NOMO-1 (cell line): ENCODE measurements around the gene C5orf34.
A peak's percentile ranks its signal among the peaks of the same experiment; 100 is the strongest.
"Not testable (repeated sequence)": the region's sequence is repeated elsewhere in the genome, so short reads cannot be mapped to it uniquely, and the experiment has no call there.

Experiments
- DNase-seq, 2 experiments: peaks; one replicate each; lab custom pipeline; 2025; ENCODE audit not compliant: unreplicated experiment in 2 of 2; lab: John Stamatoyannopoulos, UW

C5orf34 gene, protein sequence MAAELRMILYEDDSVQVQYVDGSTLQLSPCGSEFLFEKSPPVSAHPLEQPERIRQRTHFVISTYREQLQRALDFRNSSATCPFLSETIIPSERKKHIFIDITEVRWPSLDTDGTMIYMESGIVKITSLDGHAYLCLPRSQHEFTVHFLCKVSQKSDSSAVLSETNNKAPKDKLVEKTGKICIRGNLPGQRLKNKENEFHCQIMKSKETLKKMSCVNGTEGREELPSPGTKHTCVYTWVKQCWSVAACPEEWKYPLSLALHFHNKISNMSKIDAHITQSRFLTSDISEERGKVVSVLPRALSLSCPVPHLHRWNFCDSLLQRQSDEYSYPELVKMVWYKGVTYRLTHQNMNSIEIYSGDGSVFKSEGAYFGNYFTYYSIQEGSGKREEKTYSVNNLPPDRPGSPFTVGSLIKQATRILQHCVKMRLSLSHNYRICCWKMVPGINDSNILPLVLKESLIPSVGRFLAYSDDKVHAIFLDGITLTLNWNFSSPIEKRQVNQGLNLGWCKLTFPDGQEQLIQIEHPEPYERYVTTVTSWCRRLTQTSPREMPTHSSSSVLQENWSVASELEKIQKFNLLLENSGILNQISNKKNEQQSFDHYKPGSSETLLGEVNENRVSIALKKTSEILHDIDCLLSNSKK

DNA sequence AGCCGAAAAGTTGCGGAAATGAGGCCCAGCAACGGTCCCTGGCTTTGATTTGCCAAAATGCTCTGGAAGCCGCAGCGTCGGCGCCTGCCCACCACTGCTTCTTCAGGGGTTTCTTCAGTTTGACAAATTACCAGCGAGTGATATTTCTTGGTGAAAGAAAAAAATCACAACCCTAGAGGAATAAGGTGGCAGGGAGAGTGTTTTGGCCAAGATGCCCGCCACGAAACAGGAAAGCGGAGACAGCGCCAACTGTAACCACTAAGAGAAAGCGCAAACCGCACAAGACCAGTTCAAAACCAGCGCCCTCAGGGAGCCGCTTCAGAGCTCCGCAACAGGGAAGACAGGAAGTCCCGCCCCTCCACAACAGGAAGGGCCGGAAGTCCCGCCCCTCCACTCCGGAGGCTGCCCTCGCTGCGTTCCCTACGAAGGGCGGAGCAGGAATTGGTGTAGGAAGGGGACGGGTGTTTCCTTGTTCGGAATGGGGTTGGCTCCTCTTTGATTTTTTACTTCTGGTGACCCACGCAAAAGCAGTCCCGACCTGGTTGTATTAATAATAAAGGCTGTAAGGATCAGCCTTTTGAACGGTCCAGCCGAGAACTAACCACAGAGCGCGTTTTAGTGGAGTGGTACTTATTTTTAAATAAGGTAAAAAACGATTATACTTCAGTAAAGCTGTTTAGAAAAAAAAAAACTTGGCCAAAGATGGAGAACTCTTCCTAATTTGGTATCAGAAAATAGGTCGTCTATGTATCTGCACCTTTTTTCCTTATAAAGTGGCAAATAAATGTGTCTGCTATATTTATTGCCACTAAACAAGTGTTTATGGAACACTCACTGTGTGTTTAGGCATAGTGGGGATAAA lies at the start of gene C5orf34:
Gene C5orf34 (minus strand): TSS at position 333 of the 862 bp plus-strand sequence. CDS start 5,809 bp downstream, outside the sequence.
- DNase-seq, result peak; percentile 99 to 100

DNA sequence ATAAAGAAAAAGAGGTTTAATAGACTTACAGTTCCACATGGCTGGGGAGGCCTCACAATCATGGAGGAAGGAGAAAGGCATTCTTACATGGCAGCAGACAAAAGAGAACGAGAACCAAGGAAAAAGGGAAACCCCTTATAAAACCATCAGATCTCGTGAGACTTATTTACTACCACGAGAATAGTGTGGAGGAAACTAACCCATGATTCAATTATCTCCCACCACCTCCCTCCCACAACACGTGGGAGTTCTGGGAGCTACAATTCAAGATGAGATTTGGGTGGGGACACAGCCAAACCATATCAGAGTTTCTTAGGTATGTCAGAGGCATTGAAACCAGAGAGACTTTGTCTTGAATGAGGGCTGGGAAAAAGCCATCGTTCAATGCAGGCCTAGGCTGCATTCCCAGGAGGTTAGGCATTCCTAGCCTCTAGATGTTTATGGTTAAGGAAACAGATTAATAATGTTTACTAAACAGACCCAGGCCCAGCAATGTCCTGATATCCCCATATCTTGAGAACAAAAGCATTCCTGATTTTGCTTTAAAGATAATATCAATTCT lies 49.4 kb upstream of the C5orf34 start:
- no peak for DNase-seq

DNA sequence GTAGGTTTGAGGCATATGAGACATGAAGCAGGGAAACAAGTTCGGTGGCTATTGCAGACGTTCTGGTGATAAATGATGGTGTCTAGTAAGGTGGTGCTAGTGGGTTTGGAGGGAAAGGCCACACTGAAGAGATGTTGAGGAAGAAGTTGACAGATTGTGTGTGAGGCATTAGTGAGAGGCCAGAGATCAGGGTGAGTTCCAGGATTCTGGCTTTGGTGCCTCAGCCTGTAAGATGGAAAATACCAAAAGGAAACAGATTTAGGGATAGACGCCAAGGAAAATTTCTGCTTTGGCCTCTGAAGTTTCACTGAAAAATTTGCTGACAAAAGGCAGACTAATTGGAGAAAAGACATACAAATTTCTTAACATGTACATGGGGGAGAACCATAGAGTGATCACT lies 48.4 kb upstream of the C5orf34 start:
- DNase-seq, result no peak

DNA sequence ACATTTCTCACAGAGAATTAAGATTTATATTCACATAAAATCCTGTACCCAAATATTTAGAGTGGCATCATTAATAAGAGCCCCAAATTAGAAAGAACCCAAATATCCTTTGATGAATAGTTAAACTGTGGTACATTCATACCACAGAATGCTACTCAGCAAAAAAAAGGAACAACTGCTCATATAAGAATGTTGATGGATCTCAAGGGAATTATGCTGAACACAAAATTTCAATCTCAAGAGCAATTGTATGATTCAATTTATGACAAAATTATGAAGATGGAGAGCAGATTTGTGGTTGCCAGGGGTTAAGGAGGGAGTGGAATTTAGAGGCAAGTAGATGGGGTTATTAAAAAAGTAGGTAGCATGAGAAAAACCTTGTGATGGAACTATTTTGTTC lies 46.4 kb upstream of the C5orf34 start:
- DNase-seq, result no peak

DNA sequence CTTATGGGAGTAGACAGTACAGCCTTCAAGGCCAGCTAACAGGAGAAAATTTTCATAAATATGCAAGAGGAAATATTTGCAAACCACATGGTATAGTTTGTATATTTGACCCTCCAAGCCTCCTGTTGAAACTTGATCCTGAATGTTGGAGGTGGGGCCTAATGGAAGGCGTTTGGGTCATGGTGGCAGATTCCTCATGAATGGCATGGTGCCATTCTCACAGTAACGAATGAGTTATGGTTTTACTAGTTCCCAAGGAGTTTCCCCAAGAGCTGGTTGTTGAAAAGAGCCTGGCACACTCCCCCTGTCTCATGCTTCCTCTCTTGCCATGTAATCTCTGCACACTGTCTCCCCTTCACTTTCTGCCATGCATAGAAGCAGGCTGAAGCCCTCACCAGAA lies 45.2 kb upstream of the C5orf34 start:
- no peak for DNase-seq

DNA sequence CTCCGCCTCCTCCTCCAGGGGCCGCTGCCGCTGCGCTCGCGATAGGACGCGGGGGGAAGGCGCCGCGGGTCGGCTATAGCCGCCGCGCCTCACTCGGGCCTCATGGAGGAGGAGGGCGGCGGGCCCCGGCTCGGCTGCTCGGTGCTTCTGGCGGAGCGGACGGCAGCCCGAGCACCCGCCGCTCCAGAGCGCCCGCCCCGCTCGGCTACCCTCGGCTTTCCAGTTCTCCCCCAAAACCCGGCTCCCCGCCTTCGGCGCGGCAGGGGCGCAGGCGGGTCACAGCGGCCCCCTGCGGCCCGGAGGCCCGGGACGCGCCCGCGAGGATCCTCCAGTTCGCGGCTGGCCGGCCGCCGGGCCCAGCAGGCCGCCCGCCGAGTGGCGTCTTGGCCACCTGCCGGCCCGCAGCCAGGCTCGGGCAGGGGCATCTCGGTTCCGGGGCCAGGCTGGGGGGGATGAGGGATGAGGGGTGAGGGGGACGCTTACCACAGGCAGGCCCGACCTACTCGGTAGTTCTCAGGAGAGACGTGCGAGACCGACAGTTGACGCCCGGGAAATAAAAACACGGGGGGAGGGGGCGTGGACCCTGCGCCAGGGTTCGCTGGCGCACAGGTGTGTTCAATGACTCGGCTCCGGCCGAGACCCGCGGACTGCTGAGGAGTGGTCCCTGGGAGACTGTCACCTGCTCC lies 42.1 kb upstream of the C5orf34 start, which contains the start of gene PAIP1:
Gene PAIP1 (minus strand): TSS at position 221 of the 686 bp plus-strand sequence. CDS start 231 bp downstream, outside the sequence.
- DNase-seq, result peak; percentile 92 to 98

DNA sequence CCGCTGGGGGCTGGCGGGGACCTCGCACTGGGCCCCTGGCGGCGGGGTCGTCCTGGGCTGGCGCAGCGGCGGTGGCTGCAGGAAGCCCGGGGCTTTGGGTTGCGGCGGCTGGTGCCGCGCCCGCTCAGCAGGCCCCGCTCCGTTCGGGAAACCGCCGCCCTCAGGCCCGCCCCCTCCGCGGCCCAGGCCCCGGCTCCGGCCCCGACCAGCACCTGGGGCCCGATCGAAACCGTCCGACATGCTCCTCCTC lies 41.6 kb upstream of the C5orf34 start:
- not testable (repeated sequence) for DNase-seq

DNA sequence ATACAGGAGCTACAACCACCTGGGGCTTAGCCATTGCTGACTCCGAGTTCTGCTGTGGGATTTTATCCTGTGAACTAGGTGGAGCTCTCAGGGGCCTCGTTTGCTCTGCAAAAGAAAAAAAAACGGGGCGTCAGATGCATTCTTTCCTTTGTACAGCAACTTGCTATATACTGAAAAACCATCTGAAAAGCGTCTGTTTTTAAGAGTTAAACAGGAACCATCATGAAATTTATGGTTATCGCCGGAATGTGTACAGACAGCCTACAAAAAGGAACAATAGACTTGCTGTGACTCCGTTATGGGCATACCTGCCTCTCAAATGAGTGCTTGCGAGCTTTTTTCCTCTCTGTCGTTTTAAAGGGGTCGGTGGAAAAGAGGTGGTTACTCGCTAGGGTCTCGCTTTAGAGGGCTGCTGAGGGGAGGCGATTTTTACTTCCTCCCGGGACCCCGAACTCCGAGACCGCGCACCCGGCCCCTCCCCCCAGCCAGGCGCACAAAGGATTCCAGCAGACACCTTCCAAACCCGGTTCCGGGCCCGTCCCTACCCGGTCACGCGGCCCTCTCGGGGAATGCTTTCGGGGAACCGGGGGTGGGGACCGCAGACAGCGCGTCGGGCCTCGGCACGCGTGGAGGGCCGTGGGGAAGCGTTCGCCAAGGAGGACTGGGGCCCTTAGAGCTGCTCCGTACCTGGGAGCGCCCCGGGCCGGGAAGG lies 41.1 kb upstream of the C5orf34 start:
- DNase-seq, result peak; percentile 55 to 59

DNA sequence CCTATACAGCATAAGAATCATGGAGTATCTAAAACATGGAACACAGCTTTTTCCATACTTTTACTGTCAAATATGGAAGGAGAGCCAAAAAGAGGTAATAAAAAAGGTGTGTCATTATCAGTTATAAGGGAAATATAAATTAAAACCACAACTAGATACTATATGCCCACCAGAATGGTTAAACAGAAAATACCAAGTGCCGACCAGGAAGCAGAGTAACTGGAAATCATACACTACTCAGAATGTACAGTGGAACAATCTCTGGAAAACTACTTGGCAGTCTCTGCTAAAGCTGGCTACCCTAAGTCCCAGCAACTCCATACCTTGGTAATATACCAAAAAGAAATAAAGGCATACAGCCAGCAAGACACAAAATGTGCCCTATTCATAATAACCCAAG lies 39.5 kb upstream of the C5orf34 start:
- no peak for DNase-seq

DNA sequence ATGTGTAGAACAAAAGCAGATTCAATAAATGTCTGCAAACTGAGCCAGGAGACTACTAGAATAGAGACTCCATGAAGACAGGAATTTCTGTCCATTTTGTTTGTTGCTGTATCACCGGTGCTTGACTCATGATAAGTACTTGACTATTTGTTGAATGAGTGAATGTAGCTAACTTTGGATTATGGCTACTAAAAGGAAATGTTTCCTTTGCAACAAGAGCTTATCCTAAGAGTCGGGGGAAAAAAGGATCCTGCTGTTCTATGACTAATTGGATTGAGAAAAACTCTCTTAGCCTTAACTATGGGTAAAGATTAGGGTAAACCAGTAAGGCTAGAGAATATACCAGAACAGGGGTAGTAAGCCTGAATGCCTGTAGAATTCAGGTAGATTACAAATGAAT lies 38.4 kb upstream of the C5orf34 start:
- DNase-seq, result no peak

DNA sequence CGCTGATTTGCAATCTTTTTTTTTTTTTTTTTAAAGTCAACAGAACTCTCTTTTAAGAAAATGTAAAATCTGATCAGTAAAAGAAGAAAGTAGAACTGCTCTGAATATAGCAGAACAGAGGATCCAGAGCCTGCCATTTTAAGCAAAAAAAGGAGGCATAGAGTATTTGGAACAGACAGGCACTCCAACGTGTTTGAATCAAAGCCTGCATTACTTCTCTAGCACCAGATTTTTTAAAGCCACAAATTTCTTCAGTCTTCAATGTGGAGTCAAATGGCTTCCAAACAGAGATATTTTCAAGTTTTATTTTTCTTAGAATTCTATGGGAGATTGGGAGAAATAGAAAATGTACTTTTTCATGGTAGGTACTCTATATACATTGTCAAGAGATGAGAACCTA lies 36.8 kb upstream of the C5orf34 start:
- DNase-seq, result no peak

DNA sequence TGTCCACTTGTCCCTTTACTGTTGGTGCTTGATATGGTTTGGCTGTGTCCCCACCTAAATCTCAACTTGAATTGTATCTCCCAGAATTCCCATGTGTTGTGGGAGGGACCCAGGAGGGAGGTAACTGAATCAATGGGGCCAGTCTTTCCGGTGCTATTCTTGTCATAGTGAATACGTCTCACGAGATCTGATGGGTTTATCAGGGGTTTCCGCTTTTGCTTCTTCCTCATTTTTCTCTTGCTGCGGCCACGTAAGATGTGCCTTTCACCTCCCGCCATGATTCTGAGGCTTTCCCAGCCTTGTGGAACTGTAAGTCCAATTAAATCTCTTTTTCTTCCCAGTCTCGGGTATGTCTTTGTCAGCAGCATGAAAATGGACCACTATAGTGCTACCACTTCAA lies 34.3 kb upstream of the C5orf34 start:
- DNase-seq, result not testable (repeated sequence)

DNA sequence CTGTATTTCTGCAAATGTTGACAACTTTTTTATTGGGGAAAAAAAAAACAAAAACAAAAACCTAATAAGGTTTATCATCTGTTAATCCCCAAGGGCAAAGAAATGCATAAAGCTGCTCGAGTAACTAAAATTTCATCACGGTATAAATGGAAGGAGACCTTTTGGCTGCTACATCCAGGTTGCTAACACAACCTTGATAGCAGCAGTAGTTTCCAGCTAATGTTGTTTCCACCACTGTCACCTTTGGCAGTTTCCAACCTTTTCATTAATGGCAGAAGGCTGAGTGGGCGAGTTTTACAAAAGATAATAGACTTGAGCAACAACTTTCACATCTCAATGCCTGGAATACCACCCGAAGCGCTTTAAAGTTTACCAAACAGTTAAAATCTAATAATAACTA lies 33.4 kb upstream of the C5orf34 start:
- DNase-seq, result no peak

DNA sequence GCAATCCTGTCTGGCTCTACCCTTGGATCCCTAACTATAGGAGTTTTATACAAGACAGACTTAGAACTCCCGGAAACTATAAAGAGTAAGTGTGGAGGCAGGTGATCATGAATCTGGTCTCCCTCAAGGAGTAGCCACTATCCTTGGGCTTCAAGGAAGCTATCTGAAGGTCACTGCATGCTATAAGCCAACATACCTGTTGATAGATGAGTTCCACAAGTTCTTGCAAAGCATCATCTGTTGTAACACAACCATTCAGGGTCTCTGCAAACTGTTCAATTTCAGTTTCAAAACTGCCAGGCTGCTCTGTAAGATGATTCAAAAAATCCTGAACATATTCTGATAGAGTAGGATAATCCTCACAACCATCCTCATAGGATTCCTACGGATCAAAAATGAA lies 32.6 kb upstream of the C5orf34 start:
- DNase-seq, result no peak

DNA sequence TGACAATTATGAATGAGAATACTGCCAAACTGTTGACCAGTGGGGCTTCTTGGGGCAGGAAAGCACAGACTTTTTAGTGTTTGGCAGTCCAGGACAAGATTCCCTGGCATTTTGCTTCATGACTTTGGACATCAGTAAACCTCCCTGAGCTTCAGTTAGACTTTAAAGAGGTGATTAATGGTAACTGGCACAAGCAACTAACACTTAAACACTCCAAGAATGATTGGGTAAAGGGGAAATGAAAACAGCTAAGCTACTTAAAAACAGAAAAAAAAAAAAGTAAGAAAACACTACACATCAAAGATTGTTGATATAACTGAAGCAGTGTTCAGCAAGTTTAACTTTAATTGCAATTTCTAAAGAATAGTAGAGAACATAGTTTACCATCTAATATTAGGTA lies 28.5 kb upstream of the C5orf34 start:
- no peak for DNase-seq

DNA sequence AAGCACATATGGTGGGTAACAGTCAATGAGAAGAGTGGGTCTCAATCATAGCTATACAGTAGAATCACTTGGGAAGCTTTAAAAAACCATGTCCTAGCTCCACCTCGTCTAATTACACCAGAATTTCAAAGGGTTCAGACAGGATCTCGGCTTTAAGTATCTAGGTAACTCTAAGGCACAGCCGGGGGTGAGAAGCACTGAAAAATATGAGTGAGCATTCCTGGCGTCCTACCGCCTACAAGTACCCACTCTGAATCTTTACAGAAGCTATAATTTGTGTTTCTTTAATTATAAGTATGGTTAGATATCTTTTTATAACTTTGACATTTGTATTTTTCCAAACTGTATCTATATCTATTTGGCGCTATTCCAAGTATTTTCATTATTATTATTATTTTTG lies 25.8 kb upstream of the C5orf34 start:
- no peak for DNase-seq

DNA sequence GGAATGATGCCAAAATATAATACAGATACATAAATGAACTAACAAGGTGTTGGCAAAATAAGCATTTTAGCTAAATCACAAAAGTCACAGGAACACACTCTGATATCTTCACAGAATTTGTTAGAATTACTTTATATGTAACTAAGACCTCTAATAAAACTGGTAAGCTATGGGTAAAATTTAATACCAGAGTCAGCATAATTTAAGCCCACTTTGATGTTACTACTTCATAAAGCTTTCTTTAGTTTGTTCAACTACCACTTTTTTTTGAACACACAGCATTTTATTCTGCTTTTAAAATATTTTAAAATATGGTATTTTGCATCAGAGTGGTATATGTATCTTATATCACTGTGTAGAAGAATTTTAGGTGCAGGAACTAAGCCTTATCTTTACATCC lies 22.0 kb upstream of the C5orf34 start:
- DNase-seq, result no peak

DNA sequence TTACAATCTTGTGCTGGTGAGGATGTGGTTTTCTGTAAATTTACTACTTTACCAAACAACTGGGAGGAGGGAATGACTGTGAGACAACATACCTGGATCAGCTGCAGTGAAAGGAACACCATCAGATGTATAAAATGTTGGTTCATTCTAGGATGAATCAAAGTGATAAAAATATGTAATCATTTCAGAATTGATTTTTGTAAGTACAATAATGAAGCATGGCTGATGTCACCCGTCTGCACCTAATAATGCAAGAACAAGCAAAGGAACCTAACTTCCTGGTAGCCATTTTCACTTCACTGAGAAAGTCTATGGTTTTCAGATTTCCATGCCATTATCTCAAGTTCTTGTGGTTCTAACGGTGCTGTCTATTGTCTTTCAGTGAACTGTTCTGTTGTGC lies 18.7 kb upstream of the C5orf34 start:
- DNase-seq, result no peak

DNA sequence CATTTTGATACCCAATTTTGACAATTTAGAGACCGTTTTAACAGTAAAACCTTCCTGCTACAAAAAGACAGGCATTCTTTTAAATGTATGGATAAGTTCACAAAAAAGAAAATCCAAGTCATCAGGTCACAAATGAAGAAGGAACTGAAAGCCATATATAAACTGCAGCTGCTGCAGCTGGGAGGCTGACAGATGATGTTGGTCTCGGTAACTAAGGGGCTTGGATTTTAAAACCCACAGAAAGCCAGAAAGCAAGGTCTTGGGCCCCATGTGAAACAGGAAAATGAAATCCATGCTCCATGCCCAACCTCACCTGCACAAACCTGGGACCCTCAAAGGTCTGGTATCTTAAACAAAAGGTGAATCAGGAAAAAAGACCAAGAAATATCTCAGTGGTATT lies 15.7 kb upstream of the C5orf34 start:
- no peak for DNase-seq

DNA sequence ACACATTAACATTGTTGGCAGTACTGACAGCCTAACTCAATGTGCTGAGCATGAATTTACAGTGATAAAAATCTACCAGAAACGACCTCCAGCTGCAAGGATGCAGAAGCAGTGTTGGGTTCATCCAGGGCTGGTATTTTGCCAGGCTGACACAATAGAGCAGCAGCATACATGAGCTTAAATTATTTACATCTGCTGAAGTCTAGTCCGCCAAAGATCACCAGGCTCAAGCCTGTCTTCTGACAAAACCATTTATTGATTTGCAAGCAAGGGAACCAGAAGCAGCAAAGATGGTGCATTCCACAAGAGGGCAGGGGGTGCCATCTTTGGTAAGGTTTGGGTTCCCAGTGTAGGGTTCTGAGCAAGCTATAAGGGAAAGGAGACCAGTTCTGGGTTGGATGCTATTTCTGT lies 8.7 kb upstream of the C5orf34 start:
- no peak for DNase-seq
